Measurements from ENCODE around the gene GOLIM4.
"Not testable (repeated sequence)": the region's sequence is repeated elsewhere in the genome, so short reads cannot be mapped to it uniquely, and the experiment has no call there.

The GOLIM4 gene

GRCh38 chr3:168071591-168072322 lies 24.0 kb downstream of the GOLIM4 start:
- no peak for FAIRE-seq

DNA sequence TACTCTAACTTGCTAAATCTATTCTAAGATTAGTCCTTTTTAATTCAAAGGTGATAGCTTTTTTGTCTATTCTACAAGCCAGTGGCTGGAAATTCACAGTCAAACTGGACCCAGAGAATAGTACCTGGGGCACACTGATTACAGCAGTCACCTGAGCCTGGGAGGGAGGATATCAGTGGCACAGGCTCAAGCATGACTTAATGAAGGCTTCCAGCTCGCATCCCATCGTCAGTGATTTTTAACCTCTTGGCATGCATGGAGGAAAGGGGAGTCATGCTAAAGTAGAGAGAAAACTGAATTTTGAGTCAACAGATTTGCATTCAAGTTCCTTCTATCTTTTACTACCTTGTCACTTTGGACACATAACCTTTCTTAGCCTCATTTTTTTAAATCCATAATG lies 24.8 kb downstream of the GOLIM4 start:
- FAIRE-seq = no peak

DNA sequence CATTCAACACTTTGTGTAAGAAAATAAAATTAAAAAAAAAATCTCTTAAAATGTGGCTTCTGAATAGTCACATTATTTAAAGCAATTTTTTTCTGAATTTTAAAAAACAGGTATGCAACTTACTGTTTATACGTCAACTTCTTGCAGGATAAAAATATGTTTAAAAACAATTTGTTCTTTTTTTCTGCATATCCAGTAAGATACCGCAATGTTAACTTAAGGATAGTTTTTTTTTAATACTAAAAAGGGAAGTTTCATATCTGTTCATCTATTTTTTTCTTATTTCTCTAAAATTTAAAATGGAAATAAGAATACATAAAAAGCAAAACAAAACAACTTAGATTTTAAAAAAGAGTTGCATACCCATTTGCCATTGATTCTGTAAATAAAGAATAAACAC lies 27.4 kb downstream of the GOLIM4 start:
- FAIRE-seq = peak; percentile 68

DNA sequence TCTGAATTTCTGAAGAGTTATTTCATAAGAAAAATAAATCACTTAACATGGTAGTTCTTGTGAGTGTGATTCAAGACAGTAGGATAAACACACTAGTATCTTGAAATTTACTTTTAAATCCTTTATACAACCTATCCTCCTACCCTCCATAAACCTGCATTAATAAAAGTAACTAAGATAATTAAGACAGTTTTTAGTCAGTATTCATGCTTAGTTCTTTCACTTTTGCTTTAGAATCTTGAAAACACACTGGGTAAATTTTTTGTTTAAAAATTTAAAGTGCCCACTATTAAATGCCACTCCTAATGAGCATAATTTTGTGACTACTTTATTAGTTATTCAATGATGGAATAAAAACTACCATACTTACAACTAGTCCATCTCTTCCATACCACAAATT lies 28.8 kb downstream of the GOLIM4 start:
- FAIRE-seq = no peak

GRCh38 chr3:168065569-168065968 lies 30.2 kb downstream of the GOLIM4 start:
- no peak for FAIRE-seq

DNA sequence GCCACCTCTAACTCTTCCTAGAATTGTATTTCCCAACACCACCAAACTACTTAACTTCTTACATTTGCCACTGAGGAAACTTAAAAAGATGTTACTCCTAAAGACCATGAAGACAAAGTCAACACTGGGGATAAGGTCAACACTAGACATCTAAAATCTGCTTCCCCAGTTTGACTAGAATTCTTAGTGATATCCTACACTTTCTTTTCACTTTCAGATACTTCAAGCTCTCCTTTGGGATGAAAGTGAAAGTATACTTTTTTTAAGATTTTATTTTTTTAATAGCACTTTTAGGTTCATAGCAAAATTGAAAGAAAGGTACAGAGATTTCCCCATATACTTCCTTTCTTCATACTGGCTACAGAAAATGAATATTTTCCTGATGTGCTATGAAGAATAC lies 32.6 kb downstream of the GOLIM4 start:
- FAIRE-seq = no peak

DNA sequence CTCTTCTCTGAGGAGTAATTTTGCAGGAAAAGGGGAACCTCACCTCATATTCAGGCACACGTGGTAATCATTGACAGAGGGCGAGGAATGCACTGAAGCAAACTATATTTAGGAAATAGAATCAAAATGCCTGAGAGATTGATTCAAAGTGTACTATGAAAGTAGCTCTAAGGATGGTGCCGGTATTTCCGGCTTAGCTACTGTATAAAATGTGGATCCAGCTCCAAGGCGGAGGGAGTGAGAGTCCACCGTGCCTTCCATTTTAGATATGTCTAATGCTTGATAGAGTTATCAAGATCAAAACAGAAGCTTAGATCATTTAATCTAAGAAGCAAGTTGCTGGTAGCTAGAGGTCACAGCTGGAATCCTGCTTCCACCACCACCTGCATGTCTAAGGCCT lies 33.0 kb downstream of the GOLIM4 start:
- no peak for FAIRE-seq

DNA sequence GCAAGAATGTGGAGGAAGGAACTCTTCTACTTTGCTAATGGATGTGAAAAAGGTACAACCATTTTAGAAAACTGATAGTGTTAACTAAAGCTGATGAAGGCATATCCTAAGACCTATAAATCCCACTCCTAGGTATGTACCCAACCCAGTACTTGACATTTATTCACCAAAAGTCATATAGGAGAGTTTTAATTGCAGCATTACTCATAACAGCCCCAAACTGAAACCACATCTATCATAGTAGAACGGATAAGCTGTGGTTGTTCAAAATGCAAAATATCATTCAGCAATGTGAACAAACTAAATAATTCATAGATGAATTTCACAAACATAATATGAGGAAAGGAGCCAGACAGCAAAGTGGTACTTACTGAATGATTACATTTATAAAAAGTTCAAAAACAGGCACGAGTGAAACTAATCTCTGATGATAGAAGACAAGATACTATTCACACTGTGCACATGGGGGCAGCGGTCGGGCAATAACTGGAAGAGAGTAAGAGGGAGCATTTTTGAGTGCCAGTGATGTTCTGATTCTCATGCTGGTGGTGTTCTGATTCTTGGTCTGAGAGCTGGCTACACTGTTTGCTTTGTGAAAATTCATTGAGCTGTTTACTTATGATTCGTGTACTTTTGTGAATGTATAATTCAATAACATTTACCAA lies 34.3 kb downstream of the GOLIM4 start:
- no peak for FAIRE-seq

DNA sequence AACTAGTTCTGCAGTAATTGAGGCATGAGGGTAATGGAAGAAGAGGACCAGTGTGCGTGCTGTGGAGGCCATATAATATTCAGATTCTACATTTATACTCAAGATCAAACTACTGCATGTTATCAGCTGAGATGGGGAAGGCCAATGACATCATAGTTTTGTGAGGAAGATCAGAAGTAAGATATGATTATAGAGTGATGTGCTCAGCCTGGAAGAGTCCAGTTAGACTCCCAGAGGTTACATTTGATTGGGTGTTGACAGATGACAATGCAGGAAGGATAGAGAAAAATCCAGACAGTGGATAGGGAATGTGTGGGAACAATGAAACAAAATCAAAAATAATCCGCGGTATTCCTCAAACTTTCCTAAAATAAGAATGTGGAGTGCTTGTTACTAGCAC lies 35.4 kb downstream of the GOLIM4 start:
- no peak for FAIRE-seq

DNA sequence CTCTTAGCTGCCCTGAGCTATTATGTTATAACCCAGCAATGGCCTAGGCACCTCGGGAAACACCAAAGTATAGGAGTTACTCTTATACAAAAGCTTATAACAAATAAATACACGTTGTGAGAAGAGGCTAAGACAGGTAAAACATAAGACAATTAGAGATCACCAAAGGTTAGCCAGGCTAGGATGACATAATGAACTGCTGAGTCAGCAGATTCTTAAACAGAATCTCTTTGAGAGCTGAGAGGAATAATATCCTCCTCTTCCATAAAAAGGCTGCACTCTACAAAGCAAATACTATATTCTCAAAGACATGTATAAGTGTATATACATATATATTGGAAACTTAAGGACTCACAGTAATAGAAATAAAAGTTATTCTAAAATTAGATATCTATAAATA lies 37.2 kb downstream of the GOLIM4 start:
- no peak for FAIRE-seq

DNA sequence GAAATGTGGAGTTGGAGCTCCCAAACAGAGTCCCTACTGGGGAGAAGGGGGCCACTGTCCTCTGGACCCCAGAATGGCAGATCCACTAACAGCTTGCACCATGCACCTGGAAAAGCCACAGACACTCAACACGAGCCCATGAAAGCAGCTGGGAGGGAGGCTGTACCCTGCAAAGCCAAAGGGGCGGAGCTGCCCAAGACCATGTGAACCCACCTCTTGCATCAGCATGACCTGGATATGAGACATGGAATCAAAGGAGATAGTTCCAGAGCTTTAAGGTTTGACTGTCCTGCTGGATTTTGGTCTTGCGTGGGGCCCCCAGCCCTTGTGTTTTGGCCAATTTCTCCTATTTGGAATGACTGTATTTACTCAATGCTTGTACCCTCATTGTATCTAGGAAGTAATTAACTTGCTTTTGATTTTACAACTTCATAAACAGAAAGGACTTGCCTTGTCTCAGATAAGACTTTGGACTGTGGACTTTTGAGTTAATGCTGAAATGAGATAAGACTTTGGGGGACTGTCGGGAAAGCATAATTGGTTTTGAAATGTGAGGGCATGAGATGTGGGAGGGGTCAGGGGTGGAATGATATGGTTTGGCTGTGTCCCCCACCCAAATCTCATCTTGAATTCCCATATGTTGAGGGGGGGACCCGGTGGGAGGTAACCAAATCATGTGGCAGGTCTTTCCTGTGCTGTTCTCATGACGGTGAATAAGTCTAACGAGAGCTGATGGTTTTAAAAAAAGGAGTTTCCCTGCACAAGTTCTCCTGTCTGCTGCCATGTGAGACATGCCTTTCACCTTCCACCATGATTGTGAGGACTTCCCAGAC lies 39.1 kb downstream of the GOLIM4 start:
- FAIRE-seq = not testable (repeated sequence)

- FAIRE-seq = no peak
Observed at GRCh38 chr3:168054447-168054846, 41.3 kb downstream of the GOLIM4 start.

GRCh38 chr3:168053115-168053514 lies 42.6 kb downstream of the GOLIM4 start:
- no peak for FAIRE-seq

DNA sequence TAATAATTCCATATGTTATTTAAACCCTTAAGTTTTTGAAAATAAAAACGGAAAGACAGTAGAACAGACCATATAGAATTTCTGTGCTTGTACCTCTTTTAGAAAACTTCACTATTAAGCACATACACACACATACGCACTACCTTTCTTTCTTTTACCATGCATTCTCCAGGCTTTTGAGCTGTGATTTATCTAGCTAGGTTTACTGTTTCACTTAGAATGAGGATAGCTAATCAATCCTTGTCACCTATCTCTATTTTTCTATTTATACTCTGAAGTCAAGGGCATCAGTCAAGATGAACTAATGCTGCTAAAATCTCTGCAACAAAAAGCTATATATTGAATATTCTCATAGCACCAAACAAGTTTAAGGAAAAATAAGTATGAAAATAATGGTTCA lies 43.2 kb downstream of the GOLIM4 start:
- FAIRE-seq = no peak

GRCh38 chr3:168051531-168052471 lies 43.9 kb downstream of the GOLIM4 start:
- FAIRE-seq = no peak

GRCh38 chr3:168051070-168051469 lies 44.7 kb downstream of the GOLIM4 start:
- FAIRE-seq = no peak

DNA sequence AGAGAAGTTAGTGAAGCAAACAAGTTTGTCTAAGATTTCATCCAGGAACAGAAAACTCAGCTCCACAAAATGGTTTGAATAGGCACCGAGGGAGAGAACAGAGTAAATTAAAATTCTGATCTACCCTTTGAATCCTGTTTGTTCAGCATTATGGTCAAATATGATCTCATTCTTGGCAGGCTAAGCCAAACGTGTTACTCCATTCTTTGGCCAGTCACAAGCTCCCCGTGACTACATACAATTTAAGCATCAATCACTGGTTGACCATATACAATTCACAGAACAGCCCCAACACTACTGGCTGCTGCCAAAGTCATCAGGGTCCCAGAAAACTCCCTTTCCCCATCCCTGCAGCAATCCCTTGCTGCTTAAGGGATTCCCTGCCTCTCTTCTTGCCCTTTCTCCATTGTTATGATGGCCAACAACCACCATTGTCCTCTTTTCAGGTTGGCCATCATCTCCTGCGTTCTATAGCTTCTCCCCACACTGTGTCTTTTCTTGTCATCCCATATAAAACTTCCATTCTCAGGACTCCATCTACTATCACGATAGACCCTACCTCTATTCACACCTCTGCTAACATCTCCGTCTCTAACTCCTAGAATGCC lies 46.3 kb downstream of the GOLIM4 start:
- FAIRE-seq = no peak

DNA sequence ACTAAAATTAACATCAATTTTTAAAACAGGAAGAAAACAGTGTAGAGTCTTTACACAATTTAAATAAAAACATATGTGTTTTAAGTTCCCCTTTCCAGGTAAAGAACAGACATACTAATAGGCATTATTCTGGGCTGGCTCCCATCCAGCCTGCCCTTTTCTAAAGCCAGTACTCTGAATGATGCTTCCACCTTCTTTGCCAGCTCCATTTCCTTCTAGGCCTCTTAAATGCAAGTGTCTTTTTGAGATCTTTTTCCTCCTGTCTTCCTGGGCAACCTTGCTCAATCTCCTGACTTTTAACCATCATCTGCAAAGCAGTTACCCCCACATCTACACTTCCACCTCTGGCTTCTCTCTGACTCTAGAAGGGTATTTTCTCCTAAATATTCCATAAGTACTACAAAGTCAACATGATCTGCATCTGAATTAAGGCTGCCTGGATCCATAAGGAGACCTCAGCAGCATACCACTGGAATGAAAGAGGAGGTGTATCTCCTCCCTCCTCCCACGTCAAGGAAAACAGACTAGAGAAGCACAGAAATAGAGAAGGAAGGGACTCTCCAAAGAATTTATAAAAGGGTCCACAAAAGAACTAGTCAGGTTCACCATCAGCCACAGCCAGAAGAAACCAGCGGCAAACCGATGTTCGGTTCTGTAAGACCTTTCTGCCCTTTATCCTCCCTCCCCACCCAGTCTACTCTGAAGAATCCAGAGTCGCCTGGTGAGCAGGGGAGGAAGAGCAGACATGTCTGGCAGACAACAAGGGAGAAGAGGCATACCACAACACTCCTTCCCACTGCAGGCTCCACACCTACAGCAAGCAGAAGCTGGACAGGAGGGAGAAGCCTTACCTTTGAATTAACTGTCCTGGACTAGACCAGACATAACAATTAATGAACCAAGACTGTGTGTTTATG lies 47.1 kb downstream of the GOLIM4 start:
- no peak for FAIRE-seq

DNA sequence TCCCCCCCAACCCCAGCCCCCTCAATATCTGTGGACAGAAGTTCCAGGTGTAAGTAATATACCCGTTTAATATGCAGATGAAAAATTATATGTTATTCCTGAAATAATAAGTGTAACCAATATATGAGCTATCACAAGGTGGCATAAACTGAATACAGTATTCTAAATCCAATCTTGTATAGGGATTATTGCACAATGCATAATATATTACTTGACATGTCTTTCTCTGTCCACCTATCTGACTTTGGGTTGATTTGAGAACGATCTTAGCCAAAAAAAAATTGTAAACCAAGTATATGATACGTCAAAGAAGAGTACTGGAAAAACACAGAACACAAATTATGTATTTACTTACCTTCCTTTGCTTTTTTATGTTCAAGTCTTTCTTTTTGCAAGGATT lies 47.8 kb downstream of the GOLIM4 start:
- FAIRE-seq = no peak

- peak; percentile 88 for FAIRE-seq
Observed at GRCh38 chr3:168047190-168047795, 48.4 kb downstream of the GOLIM4 start.

DNA sequence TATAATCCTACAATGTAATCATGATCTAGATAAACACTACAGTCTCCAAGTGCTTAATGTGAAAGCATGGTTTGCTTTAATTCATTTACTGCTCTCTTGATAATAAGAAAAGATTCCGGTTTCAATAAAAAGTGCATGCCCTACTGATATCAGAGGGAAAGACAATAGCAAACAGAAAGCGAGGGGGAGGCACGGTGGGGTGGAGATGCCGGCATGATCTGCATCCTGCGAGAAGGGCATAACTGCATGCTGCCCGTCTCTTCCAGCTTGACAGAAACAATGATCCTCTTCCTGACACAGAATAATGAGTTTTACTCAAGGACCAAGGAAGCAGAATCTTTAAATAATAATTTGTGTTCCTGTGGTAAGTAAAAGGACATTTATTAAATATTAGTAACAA lies 51.7 kb downstream of the GOLIM4 start:
- FAIRE-seq = no peak
